WTC11 (cell line): ENCODE measurements around the gene CDKN2AIP. TPM values are rescaled to one million over a fixed set of nuclear protein-coding genes. Genes with fewer than 3 reads are reported as not detected.

ENCODE experiments used
- ATAC-seq: fragments of 200-7000 bp; cut with Tn5 transposase; 2 replicates; pipeline ENCODE4 v1.10.0; 2021; ENCODE audit warnings: mild to moderate bottlenecking, moderate library complexity
- CTCF ChIA-PET: fragments of 300-600 bp; sonication (Branson Sonifier 250); formaldehyde crosslinking; loops from one replicate; lab custom pipeline; 2021; ENCODE audit warnings: antibody characterized with exemption; lab: Charles Lee
- POLR2A ChIA-PET: fragments of 350-600 bp; sonication (Branson Sonifier 250); formaldehyde crosslinking; loops from one replicate; lab custom pipeline; 2021; ENCODE audit warnings: antibody characterized with exemption; lab: Charles Lee
- DNase-seq: peaks from one replicate; pipeline ENCODE4 v3.0.0; 2021; ENCODE audit warnings: low spot score
- H3K27ac Mint-ChIP-seq: 2 replicates; pipeline ENCODE4 v1.8.0; 2021; ENCODE audit warnings: mixed read lengths
- H3K27me3 Mint-ChIP-seq: 2 replicates; pipeline ENCODE4 v1.8.0; 2021; ENCODE audit warnings: low read depth, mild to moderate bottlenecking, moderate library complexity, mixed read lengths
- H3K36me3 Mint-ChIP-seq: 2 replicates; pipeline ENCODE4 v1.8.0; 2021; ENCODE audit warnings: mixed read lengths
- H3K4me1 Mint-ChIP-seq: 2 replicates; pipeline ENCODE4 v1.8.0; 2022; ENCODE audit warnings: mixed read lengths
- H3K4me3 Mint-ChIP-seq: 2 replicates; pipeline ENCODE4 v1.8.0; 2021; ENCODE audit warnings: mild to moderate bottlenecking, moderate library complexity, mixed read lengths
- H3K9me3 Mint-ChIP-seq: 2 replicates; pipeline ENCODE4 v1.8.0; 2021; ENCODE audit warnings: mixed read lengths
- AR ChIP-seq: fragments of 250-450 bp; sonication (Bioruptor Pico); IDR thresholded peaks from 2 replicates; pipeline ENCODE4 v1.9.0; 2021; ENCODE audit warnings: mild to moderate bottlenecking
- ATF1 ChIP-seq: sonication (generic); formaldehyde crosslinking; IDR thresholded peaks from 2 replicates; pipeline ENCODE4 v1.8.1; 2023; ENCODE audit warnings: mild to moderate bottlenecking, moderate library complexity, missing genetic modification reagents
- CDX4 ChIP-seq: fragments of 250-450 bp; sonication (Bioruptor Pico); IDR thresholded peaks from 2 replicates; pipeline ENCODE4 v1.9.0; 2021; ENCODE audit warnings: moderate library complexity, mild to moderate bottlenecking, inconsistent platforms, borderline replicate concordance
- CREB1 ChIP-seq: sonication (generic); formaldehyde crosslinking; IDR thresholded peaks from 2 replicates; pipeline ENCODE4 v1.8.0; 2023; ENCODE audit warnings: mild to moderate bottlenecking, missing genetic modification reagents
- CTCF ChIP-seq: fragments of 200-600 bp; IDR thresholded peaks from 2 replicates; pipeline ENCODE4 v1.8.0; 2022; ENCODE audit warnings: antibody characterized with exemption
- IRF2 ChIP-seq: sonication (generic); formaldehyde crosslinking; IDR thresholded peaks from 2 replicates; pipeline ENCODE4 v1.8.0; 2022; ENCODE audit warnings: low read depth, missing genetic modification reagents, borderline replicate concordance
- JAZF1 ChIP-seq: fragments of 250-450 bp; sonication (Bioruptor Pico); IDR thresholded peaks from 2 replicates; pipeline ENCODE4 v1.9.0; 2021; ENCODE audit warnings: moderate library complexity, mild to moderate bottlenecking, inconsistent platforms
- MXD4 ChIP-seq: fragments of 250-450 bp; sonication (Bioruptor Pico); IDR thresholded peaks from 2 replicates; pipeline ENCODE4 v1.8.0; 2021; ENCODE audit warnings: mild to moderate bottlenecking, moderate library complexity, borderline replicate concordance
- NFE2L1 ChIP-seq: sonication (generic); formaldehyde crosslinking; IDR thresholded peaks from 2 replicates; pipeline ENCODE4 v1.8.1; 2023; ENCODE audit warnings: missing genetic modification reagents
- TEAD1 ChIP-seq: sonication (generic); formaldehyde crosslinking; IDR thresholded peaks from 2 replicates; pipeline ENCODE4 v1.8.0; 2022; ENCODE audit warnings: mild to moderate bottlenecking, missing genetic modification reagents
- ZBTB43 ChIP-seq: sonication (generic); formaldehyde crosslinking; IDR thresholded peaks from 2 replicates; pipeline ENCODE4 v1.8.1; 2023; ENCODE audit warnings: mild to moderate bottlenecking, missing genetic modification reagents
- ZNF121 ChIP-seq: sonication (generic); formaldehyde crosslinking; IDR thresholded peaks from 2 replicates; pipeline ENCODE4 v1.8.0; 2023; ENCODE audit warnings: missing genetic modification reagents
- ZNF138 ChIP-seq: sonication (generic); formaldehyde crosslinking; conservative IDR thresholded peaks from 2 replicates; pipeline ENCODE4 v1.8.1; 2022; ENCODE audit warnings: mild to moderate bottlenecking, moderate library complexity, missing genetic modification reagents
- ZNF232 ChIP-seq: sonication (generic); formaldehyde crosslinking; IDR thresholded peaks from 2 replicates; pipeline ENCODE4 v1.8.0; 2022; ENCODE audit warnings: mild to moderate bottlenecking, missing genetic modification reagents
- ZNF512 ChIP-seq: sonication (generic); formaldehyde crosslinking; IDR thresholded peaks from 2 replicates; pipeline ENCODE4 v1.8.1; 2022; ENCODE audit warnings: missing genetic modification reagents, borderline replicate concordance
- total RNA-seq: library from RNA; stranded (reverse); gene quantifications from 3 replicates; pipeline ENCODE4 v1.2.3, GENCODE V29; 2021

The CDKN2AIP gene
- total RNA-seq, 1 experiment from 2014 or later, result 13.7 TPM

GRCh38 chr4:183407635-183408464 is 36.6 kb upstream of the CDKN2AIP start:
- DNase-seq, result no peak

GRCh38 chr4:183408796-183409195 is 35.6 kb upstream of the CDKN2AIP start:
- ChIA-PET POLR2A (no interaction called here), CTCF (interaction anchor here (0.6 to 1.5 kb wide), 3 partner anchors 22 to 484 kb away, joined by 3 to 4 read pairs (median 3); no protein-coding TSS in a partner anchor)
- Mint-ChIP-seq H3K9me3 (no peaks in the 10 kb centered on the region), H3K4me1 (peaks cover 14% of the 10 kb centered on the region), H3K36me3 (no peaks in the 10 kb centered on the region), H3K4me3 (no peak overlapping the region), H3K27me3 (no peaks in the 10 kb centered on the region; the same call in 1 of the 2 replicates), H3K27ac (no peak overlapping the region)
- TF ChIP-seq ATF1 (no peak), NFE2L1 (CRISPR knock-in tag) (no peak), TEAD1 (no peak), JAZF1 (CRISPR knock-in tag) (no peak), ZNF232 (CRISPR knock-in tag) (no peak), ZNF138 (no peak), CREB1 (CRISPR knock-in tag) (no peak), MXD4 (CRISPR knock-in tag) (no peak), CDX4 (CRISPR knock-in tag) (no peak), CTCF (no peak), IRF2 (no peak), ZBTB43 (CRISPR knock-in tag) (no peak), AR (CRISPR knock-in tag) (no peak), ZNF121 (no peak)
- DNase-seq (no peak), ATAC-seq (no peak)

More at GRCh38 chr4:183407635-183408464, 36.6 kb upstream of the CDKN2AIP start:
- peak overlapping the region; percentile 54 for H3K4me3 Mint-ChIP-seq
- CTCF ChIA-PET, result interaction anchor here (0.5 to 1.9 kb wide), 40 partner anchors 8 to 584 kb away, joined by 3 to 22 read pairs (median 4); partner anchors contain the start of genes CDKN2AIP and WWC2
- POLR2A ChIA-PET, result no interaction called here
- peaks cover 14% of the 10 kb centered on the region for H3K4me1 Mint-ChIP-seq
- H3K27me3 Mint-ChIP-seq, result no peaks in the 10 kb centered on the region; the same call in 1 of the 2 replicates
- 0 out of 2 replicates have a peak overlapping the region, but pooled peaks have one; percentile 8 for H3K27ac Mint-ChIP-seq
- H3K36me3 Mint-ChIP-seq, result no peaks in the 10 kb centered on the region
- H3K9me3 Mint-ChIP-seq, result no peaks in the 10 kb centered on the region
- ATAC-seq, result no peak
- TF ChIP-seq NFE2L1 (CRISPR knock-in tag) (no peak), ZNF512 (CRISPR knock-in tag) (peak; percentile 99)
- TF ChIP-seq, all 79 proteins: peak for 1
